Neutrophil (primary cell): Measurements from ENCODE around the gene USP12.
"Not testable (repeated sequence)": the region's sequence is repeated elsewhere in the genome, so short reads cannot be mapped to it uniquely, and the experiment has no call there.

Experiments
- H3K27ac ChIP-seq: fragments of 200-600 bp; sonication (generic); 2 replicates; pipeline ENCODE4 v1.5.1; 2016; ENCODE audit warnings: mild to moderate bottlenecking, moderate library complexity
- H3K27me3 ChIP-seq: fragments of 200-600 bp; sonication (generic); 2 replicates; pipeline ENCODE4 v1.6.0; 2016; ENCODE audit warnings: mild to moderate bottlenecking
- H3K36me3 ChIP-seq: fragments of 200-600 bp; sonication (generic); 2 replicates; pipeline ENCODE4 v1.5.1; 2017
- H3K4me1 ChIP-seq, 2 experiments: fragments of 200-600 bp in 1 of 2; sonication (generic) in 1 of 2; 1 replicate in 1 of 2; 2 replicates in 1 of 2; pipeline versions ENCODE4 v1.5.1 to v1.6.1; 2013 to 2016; ENCODE audit warnings: low read depth in 1 of 2, low read length in 1 of 2, mild to moderate bottlenecking in 1 of 2, moderate library complexity in 1 of 2; ENCODE audit not compliant: control insufficient read depth in 1 of 2, insufficient read depth in 1 of 2
- H3K4me3 ChIP-seq, 2 experiments: fragments of 200-600 bp in 1 of 2; sonication (generic) in 1 of 2; 1 replicate in 1 of 2; 2 replicates in 1 of 2; pipeline ENCODE4 v1.5.1; 2013 to 2016; ENCODE audit warnings: low read depth in 1 of 2, low read length in 1 of 2, mild to moderate bottlenecking in 1 of 2, moderate library complexity in 1 of 2
- H3K9me3 ChIP-seq: fragments of 200-600 bp; sonication (generic); 2 replicates; pipeline ENCODE4 v1.5.1; 2016
- CTCF ChIP-seq: fragments of 200-600 bp; sonication (generic); IDR thresholded peaks from 2 replicates; pipeline ENCODE4 v1.5.1; 2016; ENCODE audit warnings: antibody characterized with exemption

The USP12 gene

DNA sequence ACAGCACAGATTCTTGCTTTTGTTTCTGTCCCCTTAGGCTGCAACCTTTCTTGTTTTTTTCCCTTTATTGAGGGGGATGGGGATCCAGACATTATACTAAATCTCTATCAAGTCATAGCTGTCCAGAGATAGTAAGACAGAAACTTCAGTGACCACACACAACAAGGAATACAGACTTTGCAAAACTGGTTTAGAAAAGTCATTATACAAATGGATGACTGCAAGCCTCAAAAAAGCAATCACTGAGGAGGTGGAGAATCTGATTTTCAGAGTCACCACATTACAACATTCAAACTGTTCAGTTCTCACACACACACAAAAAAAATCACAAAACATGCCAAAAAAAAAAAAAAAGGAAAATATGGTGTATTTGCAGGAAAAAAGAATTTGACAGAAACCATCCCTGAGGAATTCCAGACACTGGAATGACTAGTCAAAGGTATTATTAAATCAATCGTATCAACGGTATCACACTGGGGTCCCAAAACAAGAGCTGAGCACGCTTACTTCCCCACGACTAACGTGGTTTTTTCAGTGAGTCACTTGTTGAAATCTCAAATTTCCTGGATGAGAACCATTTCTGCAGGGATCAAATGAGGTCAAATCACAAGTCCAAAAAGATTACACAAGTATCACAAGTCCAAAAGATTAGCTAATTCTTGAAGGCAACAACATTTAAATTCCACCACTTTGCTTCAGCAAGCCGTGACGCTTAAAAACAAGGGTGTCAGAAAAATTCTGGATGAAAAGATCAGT lies 41.2 kb downstream of the USP12 start:
- Histone ChIP-seq H3K27me3 (no peaks in the 10 kb centered on the region), H3K4me3 (no peak overlapping the region), H3K4me1 (no peaks in the 10 kb centered on the region), H3K27ac (no peak overlapping the region), H3K9me3 (no peaks in the 10 kb centered on the region), H3K36me3 (no peaks in the 10 kb centered on the region)
- no peak for TF ChIP-seq CTCF

- H3K9me3 ChIP-seq: no peaks in the 10 kb centered on the region
- TF ChIP-seq CTCF: no peak
- no peak overlapping the region for H3K27ac ChIP-seq
- no peak overlapping the region for H3K4me3 ChIP-seq
- H3K27me3 ChIP-seq: no peaks in the 10 kb centered on the region
- H3K4me1 ChIP-seq: no peaks in the 10 kb centered on the region
- H3K36me3 ChIP-seq: no peaks in the 10 kb centered on the region
Measured at GRCh38 chr13:27128825-27129627, 42.6 kb downstream of the USP12 start.

DNA sequence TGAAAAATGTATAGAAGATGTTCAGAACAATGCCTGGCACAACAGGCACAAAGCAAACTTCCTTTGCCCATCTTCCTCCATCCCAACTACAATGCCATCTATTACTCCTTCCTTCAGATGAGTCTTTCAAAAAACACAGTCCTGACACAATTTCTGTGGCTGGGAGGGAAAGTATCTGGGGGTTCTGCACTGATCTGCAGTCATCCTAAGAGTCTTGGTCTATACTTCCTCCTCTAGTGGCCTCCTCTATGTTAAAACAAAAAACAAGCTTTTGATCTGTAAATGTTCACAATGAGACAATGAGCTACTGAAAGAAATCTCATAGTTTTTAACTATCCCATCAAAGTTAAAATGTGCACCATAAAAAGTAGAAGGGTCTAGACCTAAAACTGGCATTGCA lies 44.8 kb downstream of the USP12 start:
- Histone ChIP-seq H3K4me3 (no peak overlapping the region), H3K27ac (no peak overlapping the region), H3K4me1 (no peaks in the 10 kb centered on the region), H3K27me3 (no peaks in the 10 kb centered on the region), H3K36me3 (no peaks in the 10 kb centered on the region), H3K9me3 (no peaks in the 10 kb centered on the region)
- TF ChIP-seq CTCF: no peak

DNA sequence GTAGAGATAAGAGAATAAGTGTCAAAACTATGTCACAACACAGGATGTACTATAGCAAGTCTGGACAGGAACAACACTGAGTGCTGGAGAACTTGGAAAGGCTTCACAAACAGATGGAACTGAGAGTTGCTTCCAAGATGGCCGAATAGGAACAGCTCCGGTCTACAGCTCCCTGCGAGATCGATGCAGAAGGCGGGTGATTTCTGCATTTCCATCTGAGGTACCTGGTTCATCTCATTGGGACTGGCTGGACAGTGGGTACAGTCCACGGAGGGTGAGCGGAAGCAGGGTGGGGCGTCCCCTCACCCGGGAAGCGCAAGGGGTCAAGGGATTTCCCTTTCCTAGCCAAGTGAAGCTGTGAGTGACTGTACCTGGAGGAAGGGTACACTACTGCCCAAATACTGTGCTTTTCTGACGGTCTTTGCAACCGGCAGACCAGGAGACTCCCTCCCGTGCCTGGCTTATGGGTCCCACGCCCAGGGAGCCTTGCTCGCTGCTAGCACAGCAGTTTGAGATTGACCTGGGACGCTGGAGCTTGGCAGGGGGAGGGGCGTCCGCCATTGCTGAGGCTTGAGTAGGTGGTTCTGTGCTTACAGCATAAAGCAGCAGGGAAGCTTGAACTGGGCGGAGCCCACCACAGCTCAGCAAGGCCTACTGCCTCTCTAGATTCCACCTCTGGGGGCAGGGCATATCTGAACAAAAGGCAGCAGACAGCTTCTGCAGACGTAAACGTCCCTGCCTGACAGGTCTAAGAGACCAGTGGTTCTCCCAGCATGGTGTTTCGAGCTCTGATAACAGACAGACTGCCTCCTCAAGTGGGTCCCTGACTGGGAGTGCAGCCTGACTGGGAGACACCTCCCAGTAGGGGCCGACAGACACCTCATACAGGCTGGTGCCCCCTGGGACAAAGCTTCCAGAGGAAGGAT lies 46.0 kb downstream of the USP12 start:
- H3K9me3 ChIP-seq: no peaks in the 10 kb centered on the region
- no peaks in the 10 kb centered on the region for H3K27me3 ChIP-seq
- no peaks in the 10 kb centered on the region for H3K36me3 ChIP-seq
- no peak overlapping the region for H3K27ac ChIP-seq
- H3K4me3 ChIP-seq: no peak overlapping the region
- no peaks in the 10 kb centered on the region for H3K4me1 ChIP-seq
- TF ChIP-seq CTCF: no peak

- no peak for TF ChIP-seq CTCF
- Histone ChIP-seq H3K27me3 (no peaks in the 10 kb centered on the region), H3K4me3 (no peak overlapping the region), H3K36me3 (no peaks in the 10 kb centered on the region), H3K9me3 (no peaks in the 10 kb centered on the region), H3K4me1 (no peaks in the 10 kb centered on the region), H3K27ac (no peak overlapping the region)
Measured at GRCh38 chr13:27124571-27124970, 47.0 kb downstream of the USP12 start.

DNA sequence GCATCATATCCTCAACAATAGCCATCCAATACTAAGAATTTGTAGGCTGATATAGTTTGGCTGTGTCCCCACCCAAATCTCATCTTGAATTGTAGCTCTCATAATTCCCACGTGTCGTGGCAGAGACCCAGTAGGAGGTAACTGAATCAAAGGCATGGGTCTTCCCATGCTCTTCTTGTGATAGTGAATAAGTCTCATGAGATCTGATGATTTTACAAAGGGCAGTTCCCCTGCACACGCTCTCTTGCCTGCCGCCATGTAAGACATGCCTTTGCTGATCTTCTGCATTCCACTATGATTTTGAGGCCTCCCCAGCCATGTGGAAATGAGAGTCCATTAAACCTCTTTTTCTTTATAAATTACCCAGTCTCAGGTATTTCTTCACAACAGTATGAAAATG lies 48.2 kb downstream of the USP12 start:
- not testable (repeated sequence) for H3K36me3 ChIP-seq, H3K9me3 ChIP-seq, H3K4me3 ChIP-seq, H3K27me3 ChIP-seq, H3K27ac ChIP-seq, H3K4me1 ChIP-seq
